Activated CD8-positive, alpha-beta memory T cell treated with anti-CD3 and anti-CD28 coated beads for 48 hours (primary cell): ENCODE results near the gene PLAC8L1.

ENCODE experiments used
- DNase-seq, 3 experiments: peaks; one replicate each; pipeline ENCODE4 v3.0.0-alpha.2; 2020; ENCODE audit warnings: low read depth in 2 of 3, low spot score in 2 of 3

Gene PLAC8L1

DNA sequence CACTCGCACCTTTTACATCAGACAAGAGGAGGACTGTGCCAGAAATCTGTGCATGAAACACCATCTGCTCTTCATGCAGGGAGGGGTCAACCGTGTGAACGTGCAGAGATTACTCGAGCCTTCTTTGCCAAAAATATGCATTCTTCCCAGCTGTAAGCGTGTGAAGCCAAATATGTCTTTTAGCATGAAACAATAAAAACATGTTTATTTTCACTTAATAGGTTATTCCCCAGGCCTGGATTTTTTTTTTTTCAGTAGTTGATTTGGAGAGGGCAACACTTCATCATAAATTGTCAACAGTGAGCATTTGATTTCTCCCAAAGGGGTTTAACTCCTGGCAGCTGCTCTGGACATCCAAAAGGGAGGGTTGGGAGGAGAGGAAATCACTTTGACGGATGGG lies 23.8 kb downstream of the PLAC8L1 start:
- DNase-seq: no peak

DNA sequence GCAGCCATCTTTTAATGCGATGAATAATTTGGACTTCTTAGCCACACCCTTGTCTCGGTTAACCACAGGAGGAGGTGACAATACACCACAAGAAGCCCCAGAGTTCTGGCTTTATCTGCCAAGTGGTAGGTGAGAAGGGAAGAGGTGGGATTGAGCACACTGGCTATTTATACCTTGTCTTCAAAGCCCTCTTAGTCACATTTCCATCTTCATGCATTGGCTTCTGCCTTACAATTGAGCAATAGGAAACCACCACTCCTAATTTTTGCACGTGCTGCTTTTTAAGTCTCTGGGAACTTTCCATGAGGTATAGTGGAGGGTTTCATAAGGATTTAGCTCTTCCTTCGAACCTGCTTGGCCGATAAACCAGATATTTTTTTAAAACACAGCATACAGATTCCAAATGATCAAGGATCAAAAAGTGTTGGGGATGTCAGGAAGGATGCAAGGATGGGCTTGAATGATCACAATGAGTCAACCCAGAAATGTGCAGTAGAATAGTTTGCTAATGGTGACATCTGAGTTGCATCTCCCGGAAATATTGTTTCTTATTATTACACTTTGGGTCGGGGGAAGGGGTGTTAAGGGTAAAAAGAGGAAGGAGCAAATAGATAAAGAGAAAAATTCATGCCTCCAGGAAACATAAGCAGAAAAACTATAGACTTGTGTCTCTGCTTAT lies 25.5 kb downstream of the PLAC8L1 start:
- DNase-seq: no peak

DNA sequence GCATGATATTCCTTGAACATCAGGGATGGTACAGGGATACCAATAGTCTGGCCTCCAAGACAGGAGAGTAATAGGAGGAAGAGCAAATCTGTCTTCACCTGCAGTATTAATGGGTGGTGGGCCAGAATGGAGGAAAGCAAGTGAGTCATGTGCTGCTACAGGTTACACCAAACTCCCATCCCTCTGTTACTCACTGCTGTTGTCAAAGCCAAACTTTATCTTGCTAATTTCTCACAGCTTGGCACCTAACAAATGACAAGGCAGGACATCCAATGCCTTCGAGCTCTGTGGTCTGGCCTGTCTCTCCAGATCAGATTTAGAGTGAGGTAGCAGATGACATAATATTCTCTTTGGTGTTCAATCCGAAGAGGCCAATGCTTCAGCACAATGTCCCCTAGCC lies 26.8 kb downstream of the PLAC8L1 start:
- DNase-seq: no peak

DNA sequence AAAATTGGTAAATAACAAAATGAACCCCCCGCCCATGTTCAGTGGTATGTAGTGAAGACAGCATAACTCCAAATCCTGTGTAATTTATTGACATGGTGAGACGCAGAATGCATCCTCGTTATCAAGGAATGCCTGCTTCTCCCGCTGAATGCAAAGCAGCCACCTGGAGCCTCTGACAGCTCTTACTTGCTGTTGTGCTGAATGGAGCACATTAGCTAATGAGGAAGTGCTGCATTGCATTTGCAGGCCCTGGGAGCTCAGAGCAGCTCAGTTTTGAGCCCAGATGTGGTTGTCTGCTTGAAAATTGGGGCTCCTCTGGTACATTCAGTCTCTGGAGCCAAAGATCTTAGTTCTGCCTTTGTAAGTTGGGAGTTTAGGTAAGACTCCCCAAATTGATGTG lies 28.9 kb downstream of the PLAC8L1 start:
- DNase-seq: no peak

DNA sequence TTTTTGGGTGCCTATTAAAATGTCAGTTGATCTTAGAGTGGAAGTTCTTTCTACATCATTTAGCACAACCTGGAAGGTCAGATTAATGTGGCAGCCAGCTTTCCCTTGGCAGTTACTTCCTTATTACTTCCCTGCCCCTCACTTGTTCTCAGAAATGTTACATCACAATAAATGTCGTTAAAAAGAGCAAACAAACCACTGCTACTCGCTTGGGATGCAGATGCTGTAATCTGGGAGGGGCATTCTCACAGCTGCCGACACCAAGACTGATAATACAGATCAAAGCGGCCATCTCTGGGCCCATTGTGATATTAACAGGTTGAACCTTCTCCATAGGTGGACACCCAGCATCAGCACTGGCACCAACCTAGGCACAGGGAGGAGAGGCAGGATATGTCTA lies 29.3 kb downstream of the PLAC8L1 start:
- no peak for DNase-seq

DNA sequence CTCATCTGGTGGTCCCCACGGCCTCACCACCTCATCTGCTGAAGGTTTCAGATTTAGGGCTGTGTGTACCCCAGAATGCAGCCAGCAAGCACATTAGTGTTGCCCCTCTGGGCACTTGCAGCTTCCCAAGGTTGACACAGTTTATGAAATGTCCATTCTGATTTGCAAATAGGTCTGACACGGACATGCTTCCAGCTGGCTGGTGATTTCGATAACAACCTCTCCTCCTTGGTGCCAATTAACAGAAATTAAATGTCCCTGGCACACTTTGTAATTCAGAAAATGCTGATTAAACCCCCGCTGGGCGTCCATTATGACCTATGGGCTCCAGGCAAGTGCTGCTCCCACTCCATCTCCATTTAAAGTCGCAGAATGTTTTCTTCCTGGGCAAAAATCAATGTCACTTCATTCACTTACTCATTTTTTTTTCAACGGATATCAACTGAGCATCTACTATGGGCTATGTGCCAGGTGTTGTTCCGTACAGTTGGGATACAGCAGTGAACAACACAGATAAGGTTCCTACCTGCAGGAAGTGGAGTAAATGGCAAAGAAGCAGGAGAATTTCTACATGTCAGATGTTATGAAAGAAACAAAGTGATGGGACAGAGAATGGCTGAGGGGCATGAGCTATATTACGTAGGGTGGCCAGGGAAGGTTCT lies 32.0 kb downstream of the PLAC8L1 start:
- DNase-seq: no peak

DNA sequence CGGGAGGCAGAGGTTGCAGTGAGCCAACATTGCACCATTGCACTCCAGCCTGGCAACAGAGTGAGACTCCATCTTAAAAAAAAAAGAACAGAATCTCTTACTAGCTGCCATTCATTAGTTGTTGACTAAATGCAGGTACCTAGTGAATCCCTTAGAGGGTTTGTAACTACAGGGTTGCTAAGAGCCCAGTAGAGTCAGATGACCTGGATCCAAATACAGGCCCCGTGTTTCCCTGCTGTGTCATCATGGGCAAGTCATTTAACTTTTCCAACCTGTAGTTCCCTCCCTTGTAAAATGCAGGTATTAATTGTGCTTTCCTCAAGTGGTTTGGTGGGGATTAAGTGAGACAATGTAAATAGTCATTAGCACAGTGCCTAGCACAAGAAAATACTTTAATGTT lies 32.8 kb downstream of the PLAC8L1 start:
- DNase-seq: no peak

DNA sequence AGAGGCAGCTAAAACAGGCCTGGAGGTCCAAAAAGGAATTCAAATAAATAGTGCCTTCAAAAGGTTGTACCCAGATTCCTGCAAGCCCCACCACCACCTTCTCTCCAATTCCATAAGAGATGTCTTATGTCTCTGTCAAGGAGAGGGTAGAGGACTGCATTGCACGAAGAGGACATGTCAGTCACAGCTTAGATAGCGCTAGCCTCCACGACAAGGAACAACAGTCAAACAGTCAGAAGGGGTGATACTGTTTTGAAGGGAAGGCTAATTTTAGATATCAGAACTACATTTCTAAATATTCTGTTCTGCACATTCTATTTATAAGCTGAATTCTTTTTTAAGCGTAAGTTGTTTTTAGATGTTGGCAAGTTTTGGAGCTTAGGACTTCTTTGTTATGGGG lies 34.2 kb downstream of the PLAC8L1 start:
- DNase-seq: no peak

DNA sequence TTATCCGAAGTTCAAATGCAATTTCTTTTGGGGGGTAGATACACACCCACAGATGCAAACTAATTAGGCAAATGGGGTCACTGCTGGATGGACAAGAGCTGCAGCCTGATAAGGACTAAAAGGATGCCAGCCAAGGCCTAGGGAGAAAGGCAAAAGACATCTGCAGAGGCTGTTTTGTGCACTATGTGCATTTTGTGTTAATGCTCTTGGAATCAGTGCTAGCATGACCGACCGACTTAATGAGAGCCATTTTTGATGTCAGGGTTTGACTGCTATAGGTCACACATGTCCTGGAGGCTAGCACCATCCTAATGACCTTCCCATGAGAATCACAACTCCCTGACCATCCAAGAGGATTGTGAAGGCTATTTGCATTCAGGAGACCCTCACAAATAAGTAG lies 34.6 kb downstream of the PLAC8L1 start:
- DNase-seq: no peak

DNA sequence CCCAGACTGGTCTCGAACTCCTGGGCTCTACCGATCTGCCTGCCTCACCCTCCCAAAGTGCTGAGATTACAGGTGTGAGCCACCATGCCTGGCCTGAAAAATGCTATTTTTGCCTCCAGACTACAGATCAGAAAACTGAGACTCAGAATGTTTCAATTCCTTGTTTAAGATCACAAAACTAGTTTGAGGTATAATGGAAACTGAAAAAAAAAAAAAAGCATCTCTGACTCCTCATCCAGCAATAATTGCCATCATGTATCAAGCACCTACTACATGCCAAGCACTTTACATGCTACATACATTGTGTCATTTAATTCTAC lies 35.6 kb downstream of the PLAC8L1 start:
- no peak for DNase-seq

DNA sequence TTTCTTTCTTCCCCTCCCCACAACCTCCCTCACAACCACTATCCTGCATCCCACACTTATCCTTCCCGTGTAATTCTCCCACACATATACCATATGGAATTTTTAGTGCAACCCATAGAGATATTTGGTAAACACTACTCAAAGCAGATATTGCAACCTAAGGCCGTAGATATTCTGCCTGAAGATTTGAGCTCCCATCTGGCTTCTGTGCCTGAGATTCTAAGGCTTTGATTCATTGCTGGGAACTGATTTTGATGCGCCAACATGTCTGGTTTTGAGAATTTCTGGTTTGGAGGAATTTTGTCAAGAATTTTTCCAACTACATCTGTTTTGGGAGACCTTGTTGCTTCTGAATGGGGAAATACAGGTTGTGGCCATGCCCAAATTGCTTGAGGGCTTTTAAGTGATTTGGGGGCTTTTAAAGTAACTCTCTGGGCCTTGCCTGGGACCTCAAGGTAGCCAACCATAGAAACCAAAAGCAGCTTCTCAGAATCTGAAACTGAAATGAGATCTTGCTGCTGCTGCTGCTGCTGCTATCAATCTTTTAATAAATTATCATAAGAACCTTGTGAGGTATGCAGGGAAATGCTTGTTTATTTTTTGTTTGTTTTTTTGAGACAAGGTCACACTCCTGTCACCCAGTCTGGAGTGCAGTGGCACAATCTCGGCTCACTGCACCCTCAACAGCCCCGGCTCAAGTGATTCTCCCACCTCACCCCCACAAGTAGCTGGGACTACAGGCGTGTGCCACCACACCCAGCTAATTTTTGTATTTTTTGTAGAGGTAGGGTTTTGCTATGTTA lies 36.2 kb downstream of the PLAC8L1 start:
- no peak for DNase-seq

DNA sequence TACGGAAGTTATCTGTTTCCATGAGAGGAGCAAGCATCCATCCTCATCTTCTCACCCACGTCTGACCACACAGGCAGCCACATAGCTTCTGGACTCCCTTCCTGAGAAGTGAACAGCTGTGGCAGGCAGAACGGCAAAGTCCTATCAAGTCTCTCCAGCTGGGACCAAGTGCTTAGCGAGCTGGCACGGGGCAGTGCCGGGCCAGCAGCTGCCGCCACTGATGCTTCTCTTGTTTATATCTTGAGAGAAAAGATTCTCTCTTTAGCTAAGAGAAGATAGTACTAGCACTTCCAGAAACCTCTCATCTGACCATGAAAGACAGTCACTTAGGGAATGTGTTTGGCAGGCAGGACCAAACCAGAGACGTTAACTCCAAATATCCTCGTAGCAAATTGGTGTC lies 37.2 kb downstream of the PLAC8L1 start:
- no peak for DNase-seq

DNA sequence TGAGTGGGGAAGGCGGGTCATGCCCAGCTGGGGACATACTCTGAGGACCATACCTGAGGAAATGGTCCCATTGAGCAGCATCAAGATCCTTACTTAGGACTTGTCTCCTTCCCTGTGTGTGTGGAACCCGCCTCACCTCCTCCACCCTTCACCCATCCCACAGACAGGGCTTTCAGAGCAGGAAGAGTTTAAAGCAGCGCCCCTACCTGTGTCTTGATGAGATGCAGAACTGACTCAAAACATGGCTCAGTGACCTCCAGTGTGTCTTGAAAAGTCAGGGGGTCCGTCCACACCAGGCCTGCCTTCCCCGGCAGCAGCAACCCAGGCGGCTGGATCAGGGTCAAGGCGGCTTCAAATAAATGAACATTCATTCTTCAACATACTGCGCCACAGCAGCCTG lies 38.4 kb downstream of the PLAC8L1 start:
- no peak for DNase-seq

DNA sequence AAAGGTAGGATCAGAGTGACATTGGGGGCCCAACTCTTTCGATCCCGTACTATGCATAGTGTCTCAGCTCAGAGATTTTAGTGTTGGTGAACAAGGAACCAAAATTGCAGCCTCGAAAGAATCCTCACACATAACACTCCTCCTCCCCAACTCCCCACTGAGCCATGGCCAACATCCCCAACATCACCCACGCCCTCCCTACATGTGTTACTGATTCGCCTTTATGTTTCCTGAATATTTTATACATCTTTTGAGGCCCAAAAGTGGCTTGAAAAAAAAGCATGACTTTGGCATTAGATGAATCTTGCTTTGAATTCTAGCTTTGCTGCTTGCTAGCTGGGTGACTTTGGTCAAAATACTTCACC lies 45.2 kb downstream of the PLAC8L1 start:
- no peak for DNase-seq

DNA sequence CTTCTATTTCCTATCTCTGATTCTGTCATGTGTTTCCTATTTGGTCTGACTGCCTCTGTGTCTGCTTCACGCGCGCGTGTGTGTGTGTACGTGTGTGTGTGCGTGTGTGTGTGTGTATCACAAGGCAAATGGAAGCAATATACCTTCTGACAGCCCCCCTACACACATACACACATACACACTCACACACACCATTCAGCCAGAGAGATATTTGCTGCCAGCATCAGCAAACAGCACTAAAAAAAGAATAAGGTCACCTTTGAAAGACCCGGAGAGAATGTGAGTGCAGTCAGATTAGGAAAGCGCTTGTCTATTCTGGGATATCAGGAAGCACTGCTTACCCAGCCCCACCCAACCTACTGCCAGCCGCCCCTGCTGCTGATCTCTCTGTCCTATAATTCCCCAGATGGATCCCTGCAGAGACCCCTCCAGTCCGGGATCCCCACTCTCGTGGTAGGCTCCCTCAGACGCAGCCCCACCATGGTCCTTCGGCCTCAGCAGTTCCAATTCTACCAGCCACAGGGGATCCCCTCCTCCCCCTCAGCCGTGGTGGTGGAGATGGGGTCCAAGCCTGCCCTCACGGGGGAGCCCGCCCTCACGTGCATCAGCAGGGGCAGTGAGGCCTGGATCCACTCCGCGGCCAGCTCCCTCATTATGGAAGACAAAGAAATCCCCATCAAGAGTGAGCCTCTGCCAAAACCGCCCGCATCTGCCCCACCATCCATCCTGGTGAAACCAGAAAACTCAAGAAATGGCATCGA lies 45.7 kb downstream of the PLAC8L1 start:
- DNase-seq: no peak

DNA sequence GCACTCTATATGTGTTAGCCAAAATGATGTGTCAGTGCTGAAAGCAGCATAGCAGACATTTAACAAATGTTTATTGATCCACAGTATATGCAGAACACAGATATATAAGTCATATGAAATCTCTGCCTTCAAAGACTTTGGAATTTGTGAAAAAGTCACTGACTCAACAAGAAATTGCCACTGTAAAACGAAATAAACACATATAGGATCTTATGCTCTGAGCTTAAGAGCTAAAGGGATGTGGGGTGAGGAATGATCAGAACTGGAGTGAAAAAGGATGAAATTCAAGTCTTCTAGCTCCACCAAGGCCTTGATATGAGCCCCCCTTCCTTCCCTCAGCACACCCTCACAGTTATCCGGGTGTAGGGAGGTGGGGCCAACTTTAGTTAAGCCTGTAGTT lies 49.9 kb downstream of the PLAC8L1 start:
- DNase-seq: no peak

DNA sequence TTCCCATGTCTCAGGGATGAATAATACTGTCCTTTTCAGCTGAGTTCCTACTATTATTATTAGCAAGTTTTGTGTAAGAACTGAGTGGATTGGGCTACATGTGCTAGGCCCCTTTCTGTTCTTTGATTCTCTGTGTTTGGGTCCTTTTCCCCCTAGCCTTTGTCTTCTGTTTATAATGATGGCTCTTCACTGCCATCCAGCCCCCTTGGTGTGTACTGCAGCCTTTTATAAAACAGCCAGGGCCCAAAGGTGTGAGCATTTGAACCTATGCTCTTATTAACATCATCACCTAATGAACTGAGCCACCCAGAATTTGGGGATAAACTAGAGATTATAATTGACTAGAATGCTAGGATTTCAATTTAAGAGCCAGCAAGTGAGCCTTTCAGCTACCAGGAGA lies 52.6 kb downstream of the PLAC8L1 start:
- no peak for DNase-seq

DNA sequence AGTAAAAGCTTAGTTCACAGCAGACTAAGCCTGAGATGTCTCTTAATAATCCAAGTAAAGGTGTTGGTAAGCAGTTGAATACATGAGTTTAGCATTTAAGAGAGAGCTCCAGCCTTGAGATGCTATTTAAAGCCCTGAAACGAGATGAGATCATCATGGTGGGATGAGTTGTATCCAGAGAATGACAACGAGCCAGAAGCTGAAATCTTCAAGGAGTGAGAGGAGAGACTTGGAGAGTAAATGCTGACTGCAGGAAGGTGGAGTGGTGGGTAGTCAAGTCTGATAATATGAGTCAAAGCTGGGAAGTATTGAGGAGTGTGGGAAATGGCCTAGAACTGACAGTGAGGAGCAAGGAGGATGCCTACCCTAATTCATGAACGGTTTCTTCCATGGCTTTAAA lies 53.7 kb downstream of the PLAC8L1 start:
- DNase-seq: no peak

DNA sequence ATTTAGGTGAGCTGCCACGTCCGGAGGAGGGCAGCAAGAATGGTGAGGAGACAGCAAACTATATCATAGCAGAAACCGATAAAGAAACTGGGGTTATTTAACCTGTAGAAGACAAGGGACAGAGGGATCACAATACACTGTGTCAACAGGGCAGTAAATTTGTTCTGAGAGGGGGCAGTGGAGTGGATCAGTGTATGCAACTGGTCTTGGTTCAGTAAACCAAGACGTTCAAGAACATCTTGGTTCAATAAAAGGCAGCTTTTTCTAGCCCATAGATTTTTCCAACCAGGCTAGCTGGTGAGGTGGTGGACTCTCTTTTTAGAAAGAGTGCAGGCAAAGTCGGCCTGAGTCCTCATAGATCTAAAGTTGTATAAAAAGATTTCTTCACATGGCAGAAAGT lies 55.3 kb downstream of the PLAC8L1 start:
- DNase-seq: no peak

DNA sequence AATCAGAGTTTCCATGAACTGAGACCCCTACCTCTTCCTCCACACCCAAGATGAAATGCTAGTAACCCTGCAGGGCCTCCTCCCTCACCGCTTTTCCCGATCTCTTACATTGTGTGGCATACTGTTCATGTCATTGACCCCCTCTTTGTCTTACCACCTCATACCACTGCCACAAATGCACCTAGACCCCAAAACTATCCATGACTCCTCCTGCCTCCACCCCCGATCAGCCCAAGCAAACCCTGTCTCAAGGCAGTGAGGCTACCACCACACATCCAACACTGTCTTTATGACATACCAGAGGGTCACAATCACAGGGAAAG lies 55.7 kb downstream of the PLAC8L1 start:
- DNase-seq: no peak

DNA sequence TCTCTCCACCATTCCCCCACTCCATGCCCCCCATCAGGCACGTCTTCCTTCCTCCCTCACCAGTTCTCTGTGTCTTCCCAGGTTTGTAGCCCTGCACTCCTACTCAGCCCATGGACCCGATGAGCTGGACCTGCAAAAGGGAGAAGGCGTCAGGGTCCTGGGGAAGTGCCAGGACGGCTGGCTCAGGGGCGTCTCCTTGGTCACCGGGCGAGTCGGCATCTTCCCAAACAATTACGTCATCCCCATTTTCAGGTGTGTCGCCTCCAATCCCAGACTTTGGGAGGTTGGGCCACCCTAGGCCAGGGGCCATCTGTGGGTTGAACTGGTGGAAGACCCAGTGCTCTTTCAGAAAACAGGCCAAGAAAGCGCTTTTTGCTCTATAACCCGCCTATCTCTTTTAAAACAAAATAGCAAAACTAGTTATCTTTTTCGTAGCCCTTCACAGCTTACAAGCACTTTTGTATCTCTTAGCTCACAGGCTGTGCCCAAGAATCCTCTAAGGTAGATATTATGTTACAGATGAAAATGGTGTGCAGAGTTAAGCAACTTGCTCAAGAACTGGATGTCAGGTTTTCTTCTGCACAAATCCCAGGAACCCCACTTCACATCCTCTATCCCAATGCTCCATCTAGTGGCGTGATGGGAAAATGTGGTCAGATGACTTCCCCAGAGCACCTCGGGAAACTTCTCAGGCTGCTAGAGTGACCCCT lies 56.2 kb downstream of the PLAC8L1 start:
- DNase-seq: no peak
